ENCODE measurements around the gene ZC2HC1B.

ZC2HC1B gene, protein sequence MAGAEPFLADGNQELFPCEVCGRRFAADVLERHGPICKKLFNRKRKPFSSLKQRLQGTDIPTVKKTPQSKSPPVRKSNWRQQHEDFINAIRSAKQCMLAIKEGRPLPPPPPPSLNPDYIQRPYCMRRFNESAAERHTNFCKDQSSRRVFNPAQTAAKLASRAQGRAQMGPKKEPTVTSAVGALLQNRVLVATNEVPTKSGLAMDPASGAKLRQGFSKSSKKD

DNA sequence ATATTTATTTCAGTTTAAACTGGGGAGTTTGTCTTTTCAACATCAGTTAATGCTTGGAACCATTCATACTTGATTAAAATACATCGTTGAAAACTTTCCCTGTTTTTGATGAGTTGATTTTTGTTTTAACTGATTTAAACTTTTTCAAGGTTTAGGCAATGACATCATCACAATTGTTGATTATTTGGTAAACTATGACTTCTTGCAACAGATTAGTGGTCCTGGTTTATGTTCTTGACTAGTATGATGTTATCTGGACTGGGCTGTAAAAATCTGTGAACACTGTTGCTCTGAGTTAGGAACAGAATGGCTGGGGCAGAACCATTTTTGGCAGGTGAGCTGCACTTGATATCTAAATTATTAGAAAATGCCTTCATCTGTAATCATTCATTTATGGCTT is at the start of gene ZC2HC1B:
TSS of gene ZC2HC1B (plus strand) at position 241 of the 400 bp plus-strand sequence. CDS start at position 307, 66 bp downstream.
- H3K4me1 ChIP-seq (ENCODE audit: control insufficient read depth, insufficient read depth, low read length) = no peaks in the 10 kb centered on the region
- H3K27me3 ChIP-seq (ENCODE audit: control insufficient read depth, insufficient read depth, low read length) = no peaks in the 10 kb centered on the region
- WGBS (ENCODE audit: insufficient coverage, insufficient read length) = no CpG with 5 or more reads among the region's 1 CpG
- H3K27ac ChIP-seq (ENCODE audit: low read length) = no peak within 1 kb of the TSS
- peaks cover 10% of the 10 kb centered on the region; the same call in 1 of the 2 replicates for H3K36me3 ChIP-seq (ENCODE audit: control insufficient read depth, insufficient read depth, low read length)
- H3K4me3 ChIP-seq (ENCODE audit: low read length) = no peak within 1 kb of the TSS
- no peaks in the 10 kb centered on the region for H3K9me3 ChIP-seq (ENCODE audit: control insufficient read depth, insufficient read depth, low read length)
- DNase-seq (ENCODE audit: low read depth, low spot score) = no peak

DNA sequence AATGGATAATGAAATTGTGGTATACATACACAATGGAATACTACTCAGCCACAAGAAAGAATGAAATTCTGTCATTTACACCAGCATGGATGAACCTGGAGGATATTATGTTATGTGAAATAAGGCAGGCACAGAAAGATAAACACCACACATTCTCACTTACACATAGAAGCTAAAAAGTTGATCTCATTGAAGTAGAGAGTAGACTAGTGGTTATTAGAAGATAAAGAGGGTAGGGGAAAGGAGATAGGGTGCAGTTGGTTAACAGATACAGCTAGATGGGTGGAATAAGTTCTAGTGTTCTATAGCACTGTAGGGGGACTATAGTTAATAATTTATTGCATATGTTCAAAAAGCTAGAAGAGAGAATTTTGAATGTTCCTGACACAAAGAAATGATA is 46.7 kb upstream of the ZC2HC1B start:
- peaks cover 2% of the 10 kb centered on the region; the same call in 1 of the 2 replicates for H3K4me1 ChIP-seq (ENCODE audit: control insufficient read depth, insufficient read depth, low read length)
- H3K9me3 ChIP-seq (ENCODE audit: control insufficient read depth, insufficient read depth, low read length) = no peaks in the 10 kb centered on the region
- H3K4me3 ChIP-seq (ENCODE audit: low read length) = no peak overlapping the region
- no peaks in the 10 kb centered on the region for H3K36me3 ChIP-seq (ENCODE audit: control insufficient read depth, insufficient read depth, low read length)
- DNase-seq (ENCODE audit: low read depth, low spot score) = no peak
- no peak overlapping the region for H3K27ac ChIP-seq (ENCODE audit: low read length)
- H3K27me3 ChIP-seq (ENCODE audit: control insufficient read depth, insufficient read depth, low read length) = no peaks in the 10 kb centered on the region

DNA sequence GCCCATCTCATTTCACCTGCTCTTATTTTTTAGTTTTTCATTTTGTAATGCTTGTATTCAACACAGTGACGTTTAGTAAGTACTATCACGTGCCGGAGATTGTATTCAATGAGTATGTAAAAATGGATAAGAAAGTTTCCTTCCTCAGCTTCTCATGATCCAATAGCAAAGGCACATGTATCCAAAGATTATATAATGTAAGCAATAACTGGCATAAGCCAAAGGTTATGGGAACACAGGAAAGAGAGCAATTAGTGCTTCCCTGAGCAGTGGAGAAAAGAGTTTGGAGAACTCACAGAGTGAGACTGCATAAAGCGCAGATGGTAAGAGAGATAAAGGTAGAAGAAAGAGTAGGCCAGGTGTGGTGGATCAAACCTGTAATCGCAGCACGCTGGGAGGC is 42.9 kb upstream of the ZC2HC1B start:
- Histone ChIP-seq H3K4me3 (ENCODE audit: low read length) (no peak overlapping the region), H3K9me3 (ENCODE audit: control insufficient read depth, insufficient read depth, low read length) (no peaks in the 10 kb centered on the region), H3K36me3 (ENCODE audit: control insufficient read depth, insufficient read depth, low read length) (no peaks in the 10 kb centered on the region; the same call in 1 of the 2 replicates), H3K27me3 (ENCODE audit: control insufficient read depth, insufficient read depth, low read length) (no peaks in the 10 kb centered on the region), H3K27ac (ENCODE audit: low read length) (no peak overlapping the region), H3K4me1 (ENCODE audit: control insufficient read depth, insufficient read depth, low read length) (peaks cover 2% of the 10 kb centered on the region; the same call in 1 of the 2 replicates)
- no peak for DNase-seq (ENCODE audit: low read depth, low spot score)
- WGBS (ENCODE audit: insufficient coverage, insufficient read length) = no CpG with 5 or more reads among the region's 6 CpGs

DNA sequence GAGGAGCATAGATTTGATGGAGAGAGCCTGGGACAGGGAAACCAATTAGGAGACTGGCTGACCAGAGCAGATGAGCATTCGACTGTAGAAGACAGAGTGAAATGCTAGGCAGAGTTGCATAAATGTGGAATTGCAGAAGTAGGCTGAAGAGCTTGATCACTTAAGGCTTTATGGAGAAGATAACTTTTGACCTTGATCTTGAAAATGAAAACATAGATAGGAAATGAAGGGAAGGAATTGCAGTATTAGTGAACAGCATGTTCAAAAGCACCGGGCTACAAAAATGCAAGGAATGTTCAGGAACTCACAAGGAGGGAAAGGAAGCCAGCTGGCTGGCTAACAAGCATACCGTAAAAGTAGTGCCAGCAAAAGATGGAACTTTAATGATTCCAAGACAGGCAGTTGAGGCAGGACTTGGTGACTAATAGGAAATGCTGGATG is 41.7 kb upstream of the ZC2HC1B start:
- no peak overlapping the region for H3K4me3 ChIP-seq (ENCODE audit: low read length)
- H3K27ac ChIP-seq (ENCODE audit: low read length) = no peak overlapping the region
- no peaks in the 10 kb centered on the region; the same call in 1 of the 2 replicates for H3K36me3 ChIP-seq (ENCODE audit: control insufficient read depth, insufficient read depth, low read length)
- WGBS (ENCODE audit: insufficient coverage, insufficient read length) = no CpG with 5 or more reads among the region's 3 CpGs
- no peaks in the 10 kb centered on the region for H3K27me3 ChIP-seq (ENCODE audit: control insufficient read depth, insufficient read depth, low read length)
- H3K4me1 ChIP-seq (ENCODE audit: control insufficient read depth, insufficient read depth, low read length) = peaks cover 2% of the 10 kb centered on the region; the same call in 1 of the 2 replicates
- no peaks in the 10 kb centered on the region for H3K9me3 ChIP-seq (ENCODE audit: control insufficient read depth, insufficient read depth, low read length)
- no peak for DNase-seq (ENCODE audit: low read depth, low spot score)

DNA sequence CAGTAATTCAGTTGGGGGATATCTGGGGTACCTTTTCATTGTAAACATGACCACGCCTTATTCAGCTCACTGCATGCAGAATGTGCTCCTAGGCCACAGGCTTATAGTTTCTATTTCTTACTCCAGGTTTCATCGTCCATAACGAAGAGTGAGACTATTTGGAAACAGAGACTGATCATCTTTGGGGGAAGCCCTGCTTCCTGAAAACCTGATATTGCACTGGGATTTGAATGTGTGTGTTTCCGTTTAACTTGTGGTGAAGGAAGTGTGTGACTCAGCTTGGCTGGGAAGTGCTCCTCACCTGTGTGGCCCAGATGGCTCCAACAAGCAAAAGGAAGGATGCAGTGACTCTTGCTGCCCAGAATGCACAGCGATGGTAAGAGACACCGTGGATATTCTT is 40.7 kb upstream of the ZC2HC1B start:
- Histone ChIP-seq H3K4me3 (ENCODE audit: low read length) (no peak overlapping the region), H3K36me3 (ENCODE audit: control insufficient read depth, insufficient read depth, low read length) (no peaks in the 10 kb centered on the region; the same call in 1 of the 2 replicates), H3K27ac (ENCODE audit: low read length) (no peak overlapping the region), H3K9me3 (ENCODE audit: control insufficient read depth, insufficient read depth, low read length) (no peaks in the 10 kb centered on the region), H3K27me3 (ENCODE audit: control insufficient read depth, insufficient read depth, low read length) (no peaks in the 10 kb centered on the region), H3K4me1 (ENCODE audit: control insufficient read depth, insufficient read depth, low read length) (peaks cover 2% of the 10 kb centered on the region; the same call in 1 of the 2 replicates)
- WGBS (ENCODE audit: insufficient coverage, insufficient read length) = no CpG with 5 or more reads among the region's 6 CpGs
- DNase-seq (ENCODE audit: low read depth, low spot score) = no peak

DNA sequence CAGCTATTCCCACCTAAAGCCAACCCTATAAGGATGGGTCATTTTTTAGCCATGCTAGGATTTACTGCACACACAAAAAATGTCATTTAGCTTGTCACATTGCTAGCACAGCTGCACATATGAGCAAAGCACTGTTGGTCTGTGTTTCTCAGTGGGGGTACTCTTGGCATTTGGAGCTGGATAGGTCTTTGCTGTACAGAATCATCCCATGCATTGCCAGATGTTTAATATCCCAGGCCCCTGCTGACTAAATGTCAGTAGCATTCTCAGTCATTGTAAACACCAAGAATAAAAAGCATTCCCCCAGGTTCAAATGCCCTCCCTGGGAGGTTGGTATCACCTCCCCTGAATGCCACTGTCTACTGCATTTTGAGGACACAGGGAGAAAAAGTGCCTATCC is 35.7 kb upstream of the ZC2HC1B start:
- no peak overlapping the region for H3K27ac ChIP-seq (ENCODE audit: low read length)
- no peaks in the 10 kb centered on the region for H3K27me3 ChIP-seq (ENCODE audit: control insufficient read depth, insufficient read depth, low read length)
- DNase-seq (ENCODE audit: low read depth, low spot score) = no peak
- no peaks in the 10 kb centered on the region; the same call in 1 of the 2 replicates for H3K36me3 ChIP-seq (ENCODE audit: control insufficient read depth, insufficient read depth, low read length)
- no peaks in the 10 kb centered on the region for H3K4me1 ChIP-seq (ENCODE audit: control insufficient read depth, insufficient read depth, low read length)
- H3K9me3 ChIP-seq (ENCODE audit: control insufficient read depth, insufficient read depth, low read length) = no peaks in the 10 kb centered on the region
- H3K4me3 ChIP-seq (ENCODE audit: low read length) = no peak overlapping the region

DNA sequence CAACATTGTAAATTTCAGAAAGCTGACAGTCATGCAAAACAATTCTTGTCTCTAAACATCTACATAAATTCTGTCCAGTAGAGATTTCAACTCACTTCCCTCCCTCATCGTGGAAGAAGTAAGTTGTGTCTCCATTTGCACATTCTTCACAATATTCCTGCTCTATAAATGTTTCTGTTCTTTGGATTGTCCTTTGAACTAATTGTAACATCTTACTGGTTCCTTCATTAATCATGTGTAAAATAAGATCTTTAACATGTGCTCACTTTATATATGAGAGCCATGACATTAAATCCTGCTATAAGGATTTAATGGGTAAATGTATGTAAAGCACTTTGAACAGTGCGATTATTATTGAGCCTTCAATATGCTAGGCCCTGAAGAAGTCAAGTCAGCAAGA is 28.1 kb upstream of the ZC2HC1B start:
- Histone ChIP-seq H3K9me3 (ENCODE audit: control insufficient read depth, insufficient read depth, low read length) (no peaks in the 10 kb centered on the region), H3K27ac (ENCODE audit: low read length) (no peak overlapping the region), H3K27me3 (ENCODE audit: control insufficient read depth, insufficient read depth, low read length) (no peaks in the 10 kb centered on the region), H3K36me3 (ENCODE audit: control insufficient read depth, insufficient read depth, low read length) (no peaks in the 10 kb centered on the region), H3K4me1 (ENCODE audit: control insufficient read depth, insufficient read depth, low read length) (no peaks in the 10 kb centered on the region), H3K4me3 (ENCODE audit: low read length) (no peak overlapping the region)
- WGBS (ENCODE audit: insufficient coverage, insufficient read length) = no CpG with 5 or more reads among the region's 2 CpGs
- DNase-seq (ENCODE audit: low read depth, low spot score) = no peak

DNA sequence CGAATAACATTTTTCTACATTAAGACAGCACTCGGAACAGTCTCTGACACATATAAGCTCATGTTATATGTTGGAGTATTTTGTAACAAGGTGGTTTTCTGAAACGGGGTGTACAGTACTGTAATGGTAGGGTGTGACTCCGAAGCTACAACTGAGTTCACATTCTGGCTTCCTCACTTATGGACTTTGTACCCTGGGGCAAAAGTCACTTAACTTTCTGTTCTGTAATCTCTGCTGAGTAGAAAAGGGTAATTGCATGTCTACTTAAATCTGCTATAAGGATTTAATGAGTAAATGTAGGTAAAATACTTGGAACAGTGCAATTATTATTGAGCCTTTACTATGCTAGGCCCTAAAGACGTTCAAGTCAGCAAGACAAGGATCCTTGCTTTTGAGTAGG is 25.9 kb upstream of the ZC2HC1B start:
- Histone ChIP-seq H3K4me1 (ENCODE audit: control insufficient read depth, insufficient read depth, low read length) (no peaks in the 10 kb centered on the region), H3K9me3 (ENCODE audit: control insufficient read depth, insufficient read depth, low read length) (no peaks in the 10 kb centered on the region), H3K27me3 (ENCODE audit: control insufficient read depth, insufficient read depth, low read length) (no peaks in the 10 kb centered on the region), H3K36me3 (ENCODE audit: control insufficient read depth, insufficient read depth, low read length) (no peaks in the 10 kb centered on the region), H3K27ac (ENCODE audit: low read length) (no peak overlapping the region), H3K4me3 (ENCODE audit: low read length) (no peak overlapping the region)
- no peak for DNase-seq (ENCODE audit: low read depth, low spot score)
- whole genome bisulfite sequencing (ENCODE audit: insufficient coverage, insufficient read length) = no CpG with 5 or more reads among the region's 5 CpGs

DNA sequence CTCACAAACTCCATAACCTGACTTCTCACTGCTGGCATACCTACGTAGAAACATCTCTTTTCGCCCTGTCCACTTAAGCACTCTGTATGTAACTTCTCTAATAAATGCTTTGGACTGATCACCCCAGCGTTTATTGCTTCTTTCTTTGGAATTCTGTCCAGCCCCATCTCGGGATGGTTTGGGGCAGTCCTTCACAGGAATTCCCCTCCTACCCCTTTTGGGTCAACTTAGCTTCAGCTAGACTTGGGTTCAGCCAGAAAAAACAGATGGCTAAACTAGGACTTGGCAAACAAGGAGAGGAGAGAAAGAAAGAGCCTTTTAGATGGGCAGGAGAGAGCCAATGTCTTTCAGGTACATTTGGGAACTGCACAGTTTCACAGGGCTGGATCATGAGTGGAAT is 25.1 kb upstream of the ZC2HC1B start:
- 100% methylated on average over 2 of the region's 4 CpGs for WGBS (ENCODE audit: insufficient coverage, insufficient read length)
- no peak for DNase-seq (ENCODE audit: low read depth, low spot score)
- no peaks in the 10 kb centered on the region for H3K9me3 ChIP-seq (ENCODE audit: control insufficient read depth, insufficient read depth, low read length)
- H3K4me3 ChIP-seq (ENCODE audit: low read length) = no peak overlapping the region
- H3K27me3 ChIP-seq (ENCODE audit: control insufficient read depth, insufficient read depth, low read length) = no peaks in the 10 kb centered on the region
- no peak overlapping the region for H3K27ac ChIP-seq (ENCODE audit: low read length)
- no peaks in the 10 kb centered on the region for H3K36me3 ChIP-seq (ENCODE audit: control insufficient read depth, insufficient read depth, low read length)
- H3K4me1 ChIP-seq (ENCODE audit: control insufficient read depth, insufficient read depth, low read length) = no peaks in the 10 kb centered on the region

DNA sequence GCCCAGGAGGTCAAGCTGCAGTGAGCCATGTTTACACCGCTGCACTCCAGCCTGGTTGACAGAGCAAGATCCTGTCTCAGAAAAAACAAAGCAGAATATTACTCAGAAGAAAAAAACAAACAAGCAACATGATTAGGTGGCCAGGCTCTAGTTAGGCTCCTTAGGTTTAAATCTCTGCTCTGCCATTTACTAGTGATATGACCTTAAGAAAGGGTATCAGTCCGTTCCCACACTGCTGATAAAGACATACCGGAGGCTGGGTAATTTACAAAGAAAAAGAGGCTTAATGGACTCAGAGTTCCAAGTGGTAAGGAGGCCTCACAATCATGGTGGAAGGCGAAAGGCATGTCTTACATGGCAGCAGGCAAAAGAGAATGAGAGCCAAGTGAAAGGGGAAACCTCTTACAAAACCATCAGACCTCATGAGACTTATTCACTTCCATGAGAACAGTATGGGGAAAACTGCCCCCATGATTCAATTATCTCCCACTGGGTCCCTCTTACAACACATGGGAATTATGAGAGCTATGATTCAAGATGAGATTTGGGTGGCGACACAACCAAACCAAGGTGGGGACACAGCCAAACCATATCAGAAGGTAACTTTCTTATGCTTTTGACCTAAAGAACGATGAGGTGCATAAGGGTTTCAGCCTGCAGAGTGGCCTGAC is 23.5 kb upstream of the ZC2HC1B start:
- WGBS (ENCODE audit: insufficient coverage, insufficient read length) = no CpG with 5 or more reads among the region's 6 CpGs
- no peak overlapping the region for H3K27ac ChIP-seq (ENCODE audit: low read length)
- no peak for DNase-seq (ENCODE audit: low read depth, low spot score)
- H3K4me1 ChIP-seq (ENCODE audit: control insufficient read depth, insufficient read depth, low read length) = no peaks in the 10 kb centered on the region
- H3K27me3 ChIP-seq (ENCODE audit: control insufficient read depth, insufficient read depth, low read length) = no peaks in the 10 kb centered on the region
- no peaks in the 10 kb centered on the region for H3K9me3 ChIP-seq (ENCODE audit: control insufficient read depth, insufficient read depth, low read length)
- peaks cover 6% of the 10 kb centered on the region; the same call in 1 of the 2 replicates for H3K36me3 ChIP-seq (ENCODE audit: control insufficient read depth, insufficient read depth, low read length)
- H3K4me3 ChIP-seq (ENCODE audit: low read length) = no peak overlapping the region

All from iPS DF 6.9 (cell line).